Measurements from ENCODE around the gene SLC12A1. TPM values are rescaled to one million over a fixed set of nuclear protein-coding genes. Genes with fewer than 3 reads are reported as not detected.
"Not testable (repeated sequence)": the region's sequence is repeated elsewhere in the genome, so short reads cannot be mapped to it uniquely, and the experiment has no call there.

SLC12A1 gene
- polyA plus RNA-seq, 4 donors = 346 to 671 (median 502) TPM

DNA sequence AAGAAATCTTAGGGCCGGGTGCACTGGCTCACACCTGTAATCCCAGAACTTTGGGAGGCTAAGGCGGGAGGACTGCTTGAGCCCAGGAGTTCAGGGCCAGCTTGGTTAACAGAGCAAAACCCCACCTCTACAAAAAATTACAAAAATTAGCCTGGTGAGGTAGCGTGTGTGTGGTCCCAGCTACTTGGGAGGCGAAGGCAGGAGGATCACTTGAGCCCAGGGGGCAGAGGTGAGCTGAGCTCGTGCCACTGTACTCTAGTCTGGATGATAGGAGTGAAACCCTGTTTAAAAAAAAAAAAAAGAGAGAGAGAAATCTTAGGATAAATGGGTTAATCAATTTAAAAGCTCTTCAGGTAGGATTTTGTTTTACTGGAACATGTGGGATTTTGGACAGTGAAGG is 93.9 kb downstream of the SLC12A1 start:
- no peak for DNase-seq (ENCODE audit: low read depth in 4 of 4, low spot score in 3 of 4)

DNA sequence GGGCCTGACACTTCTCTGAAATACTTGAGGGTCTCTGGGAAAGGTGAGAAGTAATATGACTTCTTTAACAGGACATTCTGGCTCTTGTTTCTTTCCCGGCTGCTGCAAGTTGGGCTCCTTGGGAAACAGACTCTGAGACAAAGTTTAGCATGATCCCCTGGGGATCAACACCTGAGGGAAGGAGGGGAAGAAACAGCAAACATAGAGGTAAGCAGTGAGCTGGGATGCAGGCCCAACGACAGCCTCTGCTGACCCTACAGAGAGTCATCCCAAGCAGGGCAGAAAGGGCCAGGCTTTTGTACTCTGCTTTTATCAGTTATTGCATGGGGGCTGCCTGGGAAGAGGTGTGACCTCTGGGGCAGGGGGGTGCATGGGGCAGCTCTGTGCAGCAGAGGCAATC is 98.3 kb downstream of the SLC12A1 start:
- no peak for DNase-seq (ENCODE audit: low read depth in 4 of 4, low spot score in 3 of 4)

- DNase-seq (ENCODE audit: low read depth in 4 of 4, low spot score in 3 of 4) = no peak
Observed at GRCh38 chr15:48306639-48307038, 100.5 kb downstream of the SLC12A1 start.

DNA sequence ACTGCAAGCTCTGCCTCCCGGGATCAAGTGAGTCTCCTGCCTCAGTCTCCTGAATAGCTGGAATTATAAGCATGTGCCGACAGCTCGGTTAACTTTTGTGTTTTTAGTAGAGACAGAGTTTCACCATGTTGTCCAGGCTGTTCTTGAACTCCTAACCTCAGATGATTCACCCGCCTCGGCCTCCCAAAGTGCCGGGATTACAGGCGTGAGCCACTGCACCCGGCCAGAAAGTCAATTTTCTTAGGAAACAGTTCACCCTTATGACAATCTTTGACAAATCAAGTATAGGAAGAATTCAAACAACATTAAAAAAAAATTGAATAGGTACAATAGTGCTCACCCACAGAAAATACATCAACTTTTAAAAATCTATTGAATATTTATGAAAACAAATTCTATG is 101.5 kb downstream of the SLC12A1 start:
- DNase-seq (ENCODE audit: low read depth in 4 of 4, low spot score in 3 of 4) = no peak

DNA sequence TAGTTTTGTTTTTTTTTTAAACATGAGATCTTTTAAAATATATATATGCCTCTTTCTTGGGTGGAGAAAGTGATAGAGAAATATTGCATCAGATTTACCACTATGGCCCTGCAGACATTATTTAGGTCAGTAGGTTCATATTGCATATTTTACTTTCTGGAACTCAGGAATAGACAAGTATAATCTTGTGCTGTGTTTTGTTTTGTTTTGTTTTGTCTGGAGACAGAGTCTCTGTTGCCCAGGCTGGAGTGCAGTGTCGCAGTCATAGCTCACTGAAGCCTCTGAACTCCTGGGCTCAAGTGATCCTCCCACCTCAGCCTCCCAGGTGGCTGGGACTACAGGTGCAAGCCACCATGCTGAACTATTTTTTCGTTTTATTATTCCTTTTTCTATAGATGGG is 103.6 kb downstream of the SLC12A1 start:
- DNase-seq (ENCODE audit: low read depth in 4 of 4, low spot score in 3 of 4) = no peak

DNA sequence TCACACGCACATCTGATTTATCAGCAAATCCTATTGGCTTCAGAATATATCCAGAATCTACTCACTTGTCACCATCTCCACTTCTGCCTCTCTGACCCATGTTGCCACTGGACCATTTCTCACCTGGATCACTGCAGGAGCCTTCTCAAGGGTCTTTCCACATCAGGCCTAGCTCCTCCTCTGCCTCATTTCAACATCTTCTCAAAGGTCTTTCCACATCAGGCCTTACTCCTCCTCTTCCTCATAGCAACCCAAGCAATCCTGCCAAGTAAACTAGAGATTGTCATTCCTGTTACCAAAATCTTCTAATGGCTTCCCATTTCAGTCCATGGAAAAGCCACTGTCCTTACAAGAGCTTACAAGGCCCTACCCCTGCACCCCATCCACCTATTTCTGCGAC is 107.1 kb downstream of the SLC12A1 start:
- no peak for DNase-seq (ENCODE audit: low read depth in 4 of 4, low spot score in 3 of 4)

- DNase-seq (ENCODE audit: low read depth in 4 of 4, low spot score in 3 of 4) = no peak
Observed at GRCh38 chr15:48315041-48315440, 108.9 kb downstream of the SLC12A1 start.

GRCh38 chr15:48317221-48317620 is 111.1 kb downstream of the SLC12A1 start:
- no peak for DNase-seq (ENCODE audit: low read depth in 4 of 4, low spot score in 3 of 4)

DNA sequence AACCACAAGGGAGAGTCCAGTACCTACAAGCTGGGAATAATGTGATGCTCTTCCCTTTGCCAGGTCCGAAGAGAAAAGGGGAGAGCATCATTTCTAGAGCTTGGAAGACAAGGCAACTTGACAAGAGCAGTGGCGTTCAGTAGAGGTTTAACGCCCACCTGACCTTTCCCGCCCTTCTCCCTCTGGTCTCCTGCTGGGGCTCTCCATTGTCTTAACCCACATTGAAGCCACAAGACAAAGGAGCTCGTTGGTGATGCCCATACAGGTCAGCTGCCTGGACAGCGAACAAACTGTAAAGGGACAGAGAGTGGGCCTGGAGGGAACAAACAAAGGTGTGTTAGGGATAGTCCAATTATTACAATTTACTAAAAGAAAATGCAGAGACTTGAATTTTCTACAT is 112.0 kb downstream of the SLC12A1 start:
- DNase-seq (ENCODE audit: low read depth in 4 of 4, low spot score in 3 of 4) = no peak

DNA sequence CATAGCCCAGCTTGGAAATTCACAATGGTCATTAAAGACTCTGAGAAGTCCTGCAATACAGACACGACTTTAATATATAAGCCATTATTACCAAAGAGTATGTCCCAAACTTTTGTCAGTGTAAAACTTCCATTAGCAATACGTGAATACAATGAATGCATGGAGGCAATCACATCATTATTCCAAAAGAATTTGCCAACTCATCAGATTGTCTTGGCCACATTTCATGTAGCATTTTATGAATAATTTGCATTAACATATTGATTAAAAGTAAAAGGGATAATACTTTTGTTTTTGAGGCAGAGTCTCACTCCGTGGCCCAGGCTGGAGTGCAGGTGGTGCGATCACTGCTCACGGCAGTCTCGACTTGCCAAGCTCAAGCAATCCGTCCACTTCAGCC is 117.2 kb downstream of the SLC12A1 start:
- DNase-seq (ENCODE audit: low read depth in 4 of 4, low spot score in 3 of 4) = no peak

GRCh38 chr15:48324949-48325348 is 118.8 kb downstream of the SLC12A1 start:
- no peak for DNase-seq (ENCODE audit: low read depth in 4 of 4, low spot score in 3 of 4)

GRCh38 chr15:48325400-48325799 is 119.3 kb downstream of the SLC12A1 start:
- no peak for DNase-seq (ENCODE audit: low read depth in 4 of 4, low spot score in 3 of 4)

- not testable (repeated sequence) for DNase-seq (ENCODE audit: low read depth in 4 of 4, low spot score in 3 of 4)
Observed at GRCh38 chr15:48326180-48326579, 120.1 kb downstream of the SLC12A1 start.

DNA sequence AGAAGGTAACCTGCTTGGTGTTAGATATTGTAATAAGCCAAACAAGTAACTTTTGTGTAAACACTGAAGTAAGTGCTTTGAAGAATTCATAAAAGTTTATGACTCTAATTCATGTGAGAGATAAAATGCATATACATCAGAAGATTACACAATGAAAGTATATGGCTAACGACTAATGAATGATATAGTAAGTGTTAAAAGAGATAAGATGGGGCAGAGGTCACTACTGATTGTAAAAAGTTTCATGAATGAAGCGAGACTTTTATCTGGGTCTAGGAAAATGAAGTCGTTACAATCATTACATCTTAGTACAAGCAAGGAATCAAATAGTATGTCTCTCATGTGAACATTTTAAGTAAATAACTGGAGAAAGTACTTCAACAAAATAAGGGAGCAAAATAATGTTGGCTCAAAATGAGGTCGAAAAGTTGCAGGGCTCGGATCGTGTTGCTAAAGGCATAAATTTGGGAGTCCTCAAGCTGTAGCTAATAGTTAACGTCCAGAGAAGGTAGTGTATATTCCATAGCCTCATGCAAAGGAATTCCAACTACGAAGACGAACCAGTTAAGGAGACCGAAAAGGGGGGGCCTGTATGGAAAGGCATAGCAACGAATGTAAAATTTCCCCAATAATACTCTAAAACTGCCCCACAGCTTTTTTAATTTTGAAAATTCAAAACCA is 124.1 kb downstream of the SLC12A1 start:
- DNase-seq (ENCODE audit: low read depth in 4 of 4, low spot score in 3 of 4) = peak in 1 of 4 donors; percentile 20

GRCh38 chr15:48330855-48331795 is 125.0 kb downstream of the SLC12A1 start, which contains the start of gene DUT:
Gene DUT, plus strand, starts transcription at chr15:48331429. Its CDS starts 87 bp downstream, at chr15:48331516.
- peak; percentile 61 to 78 (median 68) for DNase-seq (ENCODE audit: low read depth in 4 of 4, low spot score in 3 of 4)

GRCh38 chr15:48331796-48332641 is 125.9 kb downstream of the SLC12A1 start:
- DNase-seq (ENCODE audit: low read depth in 4 of 4, low spot score in 3 of 4) = peak; percentile 36 to 64 (median 60)

DNA sequence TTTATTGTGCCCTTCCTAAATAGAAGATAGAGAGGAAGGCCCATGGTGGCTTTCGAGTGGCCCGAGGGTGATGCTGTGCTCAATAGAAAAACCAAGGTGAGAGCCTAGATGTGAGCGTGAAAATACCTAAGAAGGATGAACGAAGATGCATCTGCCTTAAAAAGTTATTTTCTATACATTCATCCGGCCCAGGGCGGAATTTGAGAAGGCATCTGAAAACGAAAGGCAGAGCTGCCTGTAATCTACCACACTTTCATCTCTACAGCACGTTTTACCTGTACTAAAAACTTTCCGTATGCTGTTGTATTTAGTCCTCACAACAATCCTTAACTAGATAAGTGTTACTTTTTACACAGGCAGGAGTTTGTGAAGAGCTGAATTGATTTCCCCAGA is 126.5 kb downstream of the SLC12A1 start:
- DNase-seq (ENCODE audit: low read depth in 4 of 4, low spot score in 3 of 4) = no peak

DNA sequence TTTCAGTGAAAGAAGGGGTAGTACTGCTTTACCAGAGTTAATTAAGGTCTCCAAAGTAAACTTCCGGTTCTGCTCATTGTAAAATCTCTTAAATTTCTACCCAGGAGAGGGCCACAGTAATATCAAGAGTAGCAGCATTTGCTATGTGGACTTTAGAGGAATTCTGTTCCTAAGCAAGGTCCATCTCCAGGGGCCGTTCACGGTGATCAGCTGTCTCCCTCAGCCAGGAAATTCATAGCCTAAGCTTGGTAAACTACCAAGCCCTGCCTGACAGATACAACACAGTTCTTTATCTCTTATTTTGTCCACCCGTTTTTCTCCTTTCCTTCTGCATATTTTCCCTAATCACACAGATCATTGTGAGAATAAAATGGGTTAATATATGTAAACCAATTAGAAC is 127.4 kb downstream of the SLC12A1 start:
- no peak for DNase-seq (ENCODE audit: low read depth in 4 of 4, low spot score in 3 of 4)

- no peak for DNase-seq (ENCODE audit: low read depth in 4 of 4, low spot score in 3 of 4)
Observed at GRCh38 chr15:48334260-48334659, 128.2 kb downstream of the SLC12A1 start.

- DNase-seq (ENCODE audit: low read depth in 4 of 4, low spot score in 3 of 4) = no peak
Observed at GRCh38 chr15:48336940-48337339, 130.8 kb downstream of the SLC12A1 start.

GRCh38 chr15:48337607-48338006 is 131.5 kb downstream of the SLC12A1 start:
- no peak for DNase-seq (ENCODE audit: low read depth in 4 of 4, low spot score in 3 of 4)

Measured in right renal pelvis (tissue), 4 donors.